AG09319 (cell line): ENCODE measurements around the gene ADK.
"Not testable (repeated sequence)": the region's sequence is repeated elsewhere in the genome, so short reads cannot be mapped to it uniquely, and the experiment has no call there.

ENCODE experiments used
- DNase-seq: peaks from one replicate; pipeline ENCODE4 v3.0.0-alpha.2; 2010; ENCODE audit warnings: low read depth; ENCODE audit errors: extremely low read depth
- CTCF ChIP-seq: IDR thresholded peaks from 2 replicates; pipeline ENCODE4 v1.5.1; 2011; ENCODE audit warnings: low read depth, mild to moderate bottlenecking, inconsistent platforms, low read length, moderate library complexity

The ADK gene

DNA sequence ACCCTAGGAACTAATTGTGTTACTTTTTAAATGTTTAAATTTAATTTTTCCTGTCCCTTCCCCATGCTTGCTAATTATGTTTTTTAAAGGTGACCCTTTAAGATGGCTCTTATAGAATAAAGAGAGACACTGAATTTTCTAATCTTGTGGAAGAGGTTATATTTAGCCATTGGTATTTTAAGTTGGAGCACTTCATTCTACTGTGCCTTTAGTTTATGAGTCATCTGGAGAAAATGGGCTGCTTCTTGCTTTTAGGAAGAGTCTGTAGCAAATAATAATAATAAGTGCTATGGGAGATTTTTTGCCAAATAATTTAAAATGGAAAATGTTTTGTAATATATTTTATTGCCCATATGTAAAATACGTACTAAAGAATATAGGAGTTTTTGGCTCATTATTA, 139.7 kb downstream of the ADK start:
- TF ChIP-seq CTCF, result no peak
- DNase-seq, result no peak

GRCh38 chr10:74292871-74293427, 141.9 kb downstream of the ADK start:
- no peak for DNase-seq
- TF ChIP-seq CTCF, result no peak

DNA sequence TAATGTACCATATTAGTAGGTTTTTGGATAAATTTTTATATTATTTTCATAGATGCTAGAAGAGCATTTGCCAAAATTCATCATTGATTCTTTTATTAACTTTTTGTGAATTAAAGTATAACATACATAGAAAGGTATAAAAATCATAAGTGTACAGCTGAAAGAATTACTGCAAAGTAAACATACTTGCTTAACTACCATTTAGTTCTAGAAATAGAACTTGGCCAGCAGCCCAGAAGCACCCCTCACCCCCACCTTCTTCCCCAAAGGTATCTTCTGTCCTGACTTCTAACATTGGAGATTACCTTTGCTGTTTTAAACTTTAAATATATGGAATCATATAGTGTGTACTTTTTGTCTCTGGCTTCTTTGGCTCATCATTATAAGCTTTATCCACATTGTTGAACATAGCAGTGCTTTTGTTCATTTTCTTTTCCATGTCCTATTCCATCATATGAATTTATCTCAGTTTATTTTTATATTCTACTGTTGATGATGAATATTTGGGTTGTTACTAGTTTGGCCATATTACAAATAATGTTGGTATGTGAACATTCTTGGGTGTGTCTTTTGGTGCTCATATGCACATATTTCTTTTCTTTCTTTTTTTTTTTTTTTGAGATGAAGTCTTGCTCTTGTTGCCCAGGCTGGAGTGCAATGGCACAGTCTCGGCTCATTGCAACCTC, 142.8 kb downstream of the ADK start:
- DNase-seq, result no peak
- no peak for TF ChIP-seq CTCF

- DNase-seq, result no peak
- TF ChIP-seq CTCF, result no peak
Observed at GRCh38 chr10:74297389-74298080, 146.5 kb downstream of the ADK start.

DNA sequence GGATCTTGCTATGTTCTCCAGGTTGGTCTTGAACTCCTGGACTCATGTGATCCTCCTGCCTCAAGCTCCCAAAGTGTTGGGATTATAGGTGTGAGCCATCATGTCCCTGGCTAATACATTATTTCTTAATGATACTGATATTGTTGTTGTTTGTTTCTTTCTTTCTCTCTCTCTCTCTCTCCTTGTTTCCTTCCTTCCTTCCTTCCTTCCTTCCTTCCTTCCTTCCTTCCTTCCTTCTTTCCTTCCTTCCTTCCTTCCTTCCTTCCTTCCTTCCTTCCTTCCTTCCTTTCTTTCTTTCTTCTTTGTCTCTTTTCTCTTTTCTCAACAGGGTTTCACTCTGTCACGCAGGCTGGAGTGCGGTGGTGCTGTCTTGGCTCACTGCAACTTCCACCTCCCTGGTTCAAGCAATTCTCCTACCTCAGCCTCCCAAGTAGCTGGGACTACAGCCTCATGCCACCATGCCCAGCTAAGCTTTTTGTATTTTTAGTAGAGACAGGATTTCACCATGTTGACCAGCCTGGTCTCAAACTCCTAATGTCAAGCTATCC, 149.1 kb downstream of the ADK start:
- not testable (repeated sequence) for DNase-seq

DNA sequence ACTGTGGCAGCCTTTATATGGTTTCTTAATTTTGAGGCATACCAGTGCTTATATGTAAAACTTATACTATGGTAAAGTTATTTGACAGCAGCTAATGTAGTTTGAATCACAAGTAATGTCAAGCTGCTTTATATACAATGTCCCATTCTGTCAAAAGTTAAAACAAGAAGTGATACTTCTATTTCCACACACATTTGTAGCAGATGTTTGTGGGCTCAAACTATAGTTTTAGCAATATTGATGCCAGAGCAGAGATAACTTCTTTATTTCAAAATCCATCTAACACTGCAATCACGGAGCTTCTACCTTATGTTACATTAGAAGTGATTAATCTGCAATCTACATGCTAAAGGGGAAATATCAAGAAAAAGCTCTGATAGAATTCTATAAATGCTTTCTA, 149.6 kb downstream of the ADK start:
- DNase-seq, result no peak
- no peak for TF ChIP-seq CTCF

DNA sequence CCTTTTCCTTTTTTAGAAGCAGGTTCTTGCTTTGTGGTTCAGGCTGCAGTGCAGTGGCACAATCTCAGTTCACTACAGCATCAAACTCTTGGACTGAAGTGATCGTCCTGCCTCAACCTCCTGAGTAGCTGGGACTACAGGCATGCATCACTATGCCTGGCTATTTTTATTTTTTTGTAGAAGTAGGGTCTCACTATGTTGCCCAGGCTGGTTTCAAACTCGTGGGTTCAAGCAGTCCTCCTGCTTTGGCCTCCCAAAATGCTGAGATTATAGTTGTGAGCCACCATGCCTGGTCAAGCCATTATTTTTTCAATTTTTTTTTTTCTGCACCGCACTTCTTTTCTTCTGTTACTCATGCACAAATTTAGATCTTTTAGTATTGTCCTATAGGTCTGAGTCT, 154.7 kb downstream of the ADK start:
- no peak for DNase-seq
- no peak for TF ChIP-seq CTCF
